Body of pancreas (tissue), 4 donors: ENCODE results near the gene CD44. TPM values are rescaled to one million over a fixed set of nuclear protein-coding genes. Genes with fewer than 3 reads are reported as not detected.

Experiments
- ATAC-seq: fragments of 150-250 bp; one replicate; pipeline ENCODE4 v1.9.1; 2016
- DNase-seq, 4 donors: peaks; one replicate each; pipeline ENCODE4 v3.0.0-alpha.2; 2019
- H3K27ac ChIP-seq, 4 donors: fragments of 200-600 bp; sonication (generic); 1 replicate in 3 of 4; 2 replicates in 1 of 4; pipeline versions ENCODE4 v1.5.1 to v1.6.1; 2016 to 2019; ENCODE audit warnings: mild to moderate bottlenecking in 1 of 4, mixed read lengths in 1 of 4, moderate library complexity in 1 of 4
- H3K27me3 ChIP-seq, 2 donors: fragments of 200-600 bp; sonication (generic); one replicate each; pipeline ENCODE4 v1.6.0; 2016; ENCODE audit warnings: mild to moderate bottlenecking in 1 of 2
- H3K36me3 ChIP-seq, 2 donors: fragments of 200-600 bp; sonication (generic); replicated peaks in 1 of 2; 2 replicates each; pipeline ENCODE4 v1.5.1; 2016; ENCODE audit warnings: low read depth in 2 of 2; ENCODE audit not compliant: insufficient read depth in 1 of 2
- H3K4me1 ChIP-seq: fragments of 200-600 bp; sonication (generic); one replicate; pipeline ENCODE4 v1.6.0; 2016
- H3K4me3 ChIP-seq, 2 donors: fragments of 200-600 bp; sonication (generic); 1 replicate in 1 of 2; 2 replicates in 1 of 2; pipeline ENCODE4 v1.5.1; 2016 to 2019
- H3K9me3 ChIP-seq, 3 donors: fragments of 200-600 bp; sonication (generic); 1 replicate in 2 of 3; 2 replicates in 1 of 3; pipeline ENCODE4 v1.5.1; 2016
- CTCF ChIP-seq, 7 experiments: fragments of 450-650 bp in 4 of 7; fragments of 200-600 bp in 3 of 7; sonication (generic) in 3 of 7; IDR thresholded peaks; one replicate each; pipeline ENCODE4 v1.5.1; 2016 to 2019; ENCODE audit warnings: antibody characterized with exemption in 7 of 7
- POLR2A ChIP-seq, 3 donors: fragments of 450-650 bp; IDR thresholded peaks; one replicate each; pipeline ENCODE4 v1.6.1; 2016; ENCODE audit warnings: antibody characterized with exemption in 3 of 3, mild to moderate bottlenecking in 2 of 3
- WGBS, 2 donors: methylation state at CpG; one replicate each; pipeline ENCODE4 v1.1.5; 2017; 5-methylcytosine and 5-hydroxymethylcytosine counted together
- intact Hi-C: fragments of 100-400 bp; cut with DNase I; formaldehyde crosslinking; loops from one replicate; pipeline ENCODE4 v1.15.1; 2023
- total RNA-seq, 2 donors: library from RNA; depleted of rRNA; stranded (reverse); fragments of >200 nt; gene quantifications; one replicate each; pipeline ENCODE4 v1.1.0, GENCODE V29; 2016

CD44 gene
- total RNA-seq, 2 donors from 2014 or later, result 266 to 433 TPM

DNA sequence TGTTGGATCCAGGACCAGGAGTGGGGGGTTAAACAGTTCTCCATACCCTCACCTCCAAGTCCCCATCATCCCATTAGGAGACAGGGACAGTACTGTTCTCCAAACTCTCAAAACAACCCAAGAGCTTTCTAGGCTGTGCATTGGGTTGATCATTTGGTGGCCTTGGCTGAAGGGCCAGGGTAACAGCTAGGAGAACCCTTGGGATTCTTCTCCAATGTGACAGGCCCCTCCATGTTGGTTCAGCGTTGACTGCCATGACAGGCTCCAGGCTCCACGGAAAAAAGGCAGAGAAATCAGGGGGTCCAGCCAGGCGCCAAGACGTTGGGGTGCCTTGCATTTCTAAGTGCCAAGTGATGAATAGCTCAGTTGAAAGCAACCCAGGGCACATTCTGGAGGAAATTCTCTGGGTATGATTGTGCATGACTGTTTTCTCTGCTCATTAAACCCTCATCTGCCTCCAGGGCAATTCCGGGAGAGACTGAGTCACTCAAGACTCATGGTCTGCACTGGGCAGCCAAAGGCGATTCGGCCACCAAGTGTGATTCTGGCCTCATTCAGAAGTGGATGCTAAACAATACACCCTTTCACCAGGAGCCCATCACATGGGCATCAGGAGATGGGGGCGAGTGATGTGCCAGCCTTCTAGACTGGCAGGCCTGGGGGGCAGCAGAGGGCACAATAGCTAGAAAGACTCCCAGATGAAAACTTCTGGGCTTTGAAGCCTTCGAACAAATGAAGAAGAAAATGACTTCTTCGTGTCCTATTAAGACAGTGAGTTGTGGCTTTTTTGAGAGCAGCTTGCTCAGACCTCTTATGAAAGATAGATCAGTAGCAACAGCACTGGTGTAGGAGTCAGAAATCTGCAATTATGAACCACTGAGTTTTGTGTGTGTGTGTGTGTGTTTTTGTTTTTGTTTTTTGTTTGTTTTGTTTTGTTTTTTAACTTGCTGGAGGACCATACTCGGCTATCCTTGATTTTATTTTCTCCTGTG lies 27.7 kb downstream of the CD44 start:
- peak overlapping the region in 2 of 4 donors; percentile 21 to 49 for H3K27ac ChIP-seq
- WGBS, 2 donors, result 81 to 86% methylated on average over 11 of the region's 11 CpGs
- ATAC-seq (no peak), DNase-seq (no peak)
- no peaks in the 10 kb centered on the region for H3K9me3 ChIP-seq
- peaks cover 82% of the 10 kb centered on the region for H3K4me1 ChIP-seq
- intact Hi-C loops, result no loop called here
- TF ChIP-seq POLR2A (IDR thresholded peaks at IDR 0.05) (no peak), CTCF (IDR thresholded peaks at IDR 0.05) (no peak)
- no peaks in the 10 kb centered on the region for H3K27me3 ChIP-seq
- no peaks in the 10 kb centered on the region for H3K36me3 ChIP-seq
- H3K4me3 ChIP-seq, result no peak overlapping the region

DNA sequence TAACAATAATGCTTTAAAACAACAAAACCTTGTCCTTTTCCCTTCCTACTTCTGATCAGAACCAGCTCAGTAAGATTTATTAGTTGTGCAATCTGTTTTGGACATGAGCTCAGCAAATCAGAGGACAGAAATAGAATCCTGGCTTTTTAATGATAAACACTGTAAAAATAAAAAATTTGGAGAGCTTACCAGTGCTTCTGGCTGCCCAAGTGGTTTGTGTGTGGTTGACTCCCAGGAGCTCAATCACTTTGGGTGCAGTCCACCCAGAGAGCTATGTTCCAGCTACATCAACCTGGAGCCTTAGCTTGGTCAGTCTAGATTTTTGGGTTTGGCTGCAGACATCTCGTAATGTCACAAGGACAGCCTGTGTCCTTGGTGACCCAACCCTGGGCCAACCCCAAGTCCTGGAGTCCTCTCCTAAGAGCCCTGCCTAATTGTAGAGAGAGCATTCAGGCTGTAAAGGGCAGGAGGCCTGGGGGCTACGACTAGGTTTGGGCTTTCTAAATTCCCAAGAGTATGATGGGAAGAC lies 28.5 kb downstream of the CD44 start:
- DNase-seq (no peak), ATAC-seq (no peak)
- no peaks in the 10 kb centered on the region for H3K27me3 ChIP-seq
- peak overlapping the region in 2 of 4 donors; percentile 21 to 49 for H3K27ac ChIP-seq
- H3K4me1 ChIP-seq, result peaks cover 83% of the 10 kb centered on the region
- intact Hi-C loops, result no loop called here
- no peaks in the 10 kb centered on the region for H3K9me3 ChIP-seq
- TF ChIP-seq CTCF (IDR thresholded peaks at IDR 0.05) (no peak), POLR2A (IDR thresholded peaks at IDR 0.05) (no peak)
- no peak overlapping the region for H3K4me3 ChIP-seq
- 69 to 76% methylated on average over 2 of the region's 2 CpGs for WGBS, 2 donors
- no peaks in the 10 kb centered on the region for H3K36me3 ChIP-seq

GRCh38 chr11:35168671-35169070 lies 29.7 kb downstream of the CD44 start:
- no peak for TF ChIP-seq POLR2A (IDR thresholded peaks at IDR 0.05)
- no peak for TF ChIP-seq CTCF (IDR thresholded peaks at IDR 0.05)
- Histone ChIP-seq H3K27me3 (no peaks in the 10 kb centered on the region), H3K4me3 (no peak overlapping the region), H3K36me3 (no peaks in the 10 kb centered on the region), H3K27ac (no peak overlapping the region), H3K4me1 (peaks cover 83% of the 10 kb centered on the region), H3K9me3 (no peaks in the 10 kb centered on the region)
- WGBS, 2 donors, result 74 to 88% methylated on average over 2 of the region's 2 CpGs
- DNase-seq (no peak), ATAC-seq (no peak)
- intact Hi-C loops, result no loop called here

- DNase-seq (no peak), ATAC-seq (no peak)
- H3K36me3 ChIP-seq, result no peaks in the 10 kb centered on the region
- no peaks in the 10 kb centered on the region for H3K9me3 ChIP-seq
- H3K4me3 ChIP-seq, result no peak overlapping the region
- intact Hi-C loops, result no loop called here
- 93 to 100% methylated on average over 2 of the region's 2 CpGs for WGBS, 2 donors
- no peak for TF ChIP-seq POLR2A (IDR thresholded peaks at IDR 0.05)
- TF ChIP-seq CTCF (IDR thresholded peaks at IDR 0.05), result no peak
- H3K27ac ChIP-seq, result no peak overlapping the region
- H3K4me1 ChIP-seq, result peaks cover 83% of the 10 kb centered on the region
- no peaks in the 10 kb centered on the region for H3K27me3 ChIP-seq
Observed at GRCh38 chr11:35169112-35169511, 30.1 kb downstream of the CD44 start.
